Measurements from ENCODE around the gene CYB5R4. TPM values are rescaled to one million over a fixed set of nuclear protein-coding genes. Genes with fewer than 3 reads are reported as not detected.

CYB5R4 gene
- total and polyA plus RNA-seq, 12 donors: 1.2 to 20.0 (median 15.5) TPM

DNA sequence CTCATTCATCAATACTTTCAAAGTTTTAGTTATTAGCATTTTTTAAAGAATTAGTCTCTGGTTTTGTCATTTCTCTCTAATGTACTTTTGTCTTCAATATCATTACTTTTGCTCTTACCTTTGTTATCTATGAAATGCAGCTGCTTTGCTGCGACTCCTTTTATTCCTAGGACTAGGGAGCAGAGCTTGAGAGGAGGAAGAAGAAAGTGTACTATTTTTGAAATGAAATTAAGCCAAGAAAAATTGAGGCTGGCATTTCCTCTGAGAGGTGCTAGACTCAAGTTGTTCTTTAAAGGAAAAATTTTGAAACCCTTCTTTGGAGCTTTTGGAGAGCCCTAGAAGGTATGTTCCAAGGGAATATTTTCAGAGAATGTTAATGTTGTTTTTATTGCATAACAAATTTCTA lies 125.8 kb downstream of the CYB5R4 start:
- Histone ChIP-seq H3K27ac (no peak overlapping the region), H3K4me1 (no peaks in the 10 kb centered on the region), H3K4me3 (no peak overlapping the region), H3K9me3 (peaks cover 0 to 8% (median 0%) of the 10 kb centered on the region in 11 donors), H3K36me3 (peaks cover 0 to 6% (median 0%) of the 10 kb centered on the region in 9 donors), H3K27me3 (no peaks in the 10 kb centered on the region)
- 52 to 75% methylated on average over 1 of the region's 1 CpG for WGBS, 2 donors
- ATAC-seq: no peak
- intact Hi-C loops (cut with DNase I): no loop called here
- no peak for DNase-seq
- TF ChIP-seq, protein P1, sequence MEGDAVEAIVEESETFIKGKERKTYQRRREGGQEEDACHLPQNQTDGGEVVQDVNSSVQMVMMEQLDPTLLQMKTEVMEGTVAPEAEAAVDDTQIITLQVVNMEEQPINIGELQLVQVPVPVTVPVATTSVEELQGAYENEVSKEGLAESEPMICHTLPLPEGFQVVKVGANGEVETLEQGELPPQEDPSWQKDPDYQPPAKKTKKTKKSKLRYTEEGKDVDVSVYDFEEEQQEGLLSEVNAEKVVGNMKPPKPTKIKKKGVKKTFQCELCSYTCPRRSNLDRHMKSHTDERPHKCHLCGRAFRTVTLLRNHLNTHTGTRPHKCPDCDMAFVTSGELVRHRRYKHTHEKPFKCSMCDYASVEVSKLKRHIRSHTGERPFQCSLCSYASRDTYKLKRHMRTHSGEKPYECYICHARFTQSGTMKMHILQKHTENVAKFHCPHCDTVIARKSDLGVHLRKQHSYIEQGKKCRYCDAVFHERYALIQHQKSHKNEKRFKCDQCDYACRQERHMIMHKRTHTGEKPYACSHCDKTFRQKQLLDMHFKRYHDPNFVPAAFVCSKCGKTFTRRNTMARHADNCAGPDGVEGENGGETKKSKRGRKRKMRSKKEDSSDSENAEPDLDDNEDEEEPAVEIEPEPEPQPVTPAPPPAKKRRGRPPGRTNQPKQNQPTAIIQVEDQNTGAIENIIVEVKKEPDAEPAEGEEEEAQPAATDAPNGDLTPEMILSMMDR (IDR thresholded peaks at IDR 0.05): no peak

DNA sequence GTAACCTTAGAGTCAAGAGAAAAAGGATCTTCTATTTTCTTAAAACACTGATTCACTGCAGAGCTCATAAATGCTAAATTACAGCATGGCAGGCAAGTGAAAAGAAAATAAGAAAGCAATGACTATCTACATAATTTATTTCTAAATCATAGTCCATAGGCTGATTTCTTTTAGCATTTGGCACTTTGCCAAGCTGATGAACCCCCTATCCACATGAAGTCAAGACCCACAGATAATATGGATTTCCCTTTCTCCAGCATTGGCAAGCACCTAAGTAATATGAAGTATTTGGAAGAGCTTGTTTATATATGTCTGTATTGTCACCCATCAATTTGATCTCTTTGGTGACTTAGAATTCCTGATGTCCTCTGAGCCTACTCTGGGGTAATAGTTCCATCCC lies 126.2 kb downstream of the CYB5R4 start:
- peaks cover 0 to 4% (median 0%) of the 10 kb centered on the region in 11 donors for H3K9me3 ChIP-seq
- no peaks in the 10 kb centered on the region for H3K27me3 ChIP-seq
- intact Hi-C loops (cut with DNase I): no loop called here
- H3K27ac ChIP-seq: no peak overlapping the region
- DNase-seq (no peak), ATAC-seq (no peak)
- TF ChIP-seq, protein P1 (IDR thresholded peaks at IDR 0.05): no peak
- peaks cover 0 to 6% (median 0%) of the 10 kb centered on the region in 9 donors for H3K36me3 ChIP-seq
- no peaks in the 10 kb centered on the region for H3K4me1 ChIP-seq
- H3K4me3 ChIP-seq: no peak overlapping the region

DNA sequence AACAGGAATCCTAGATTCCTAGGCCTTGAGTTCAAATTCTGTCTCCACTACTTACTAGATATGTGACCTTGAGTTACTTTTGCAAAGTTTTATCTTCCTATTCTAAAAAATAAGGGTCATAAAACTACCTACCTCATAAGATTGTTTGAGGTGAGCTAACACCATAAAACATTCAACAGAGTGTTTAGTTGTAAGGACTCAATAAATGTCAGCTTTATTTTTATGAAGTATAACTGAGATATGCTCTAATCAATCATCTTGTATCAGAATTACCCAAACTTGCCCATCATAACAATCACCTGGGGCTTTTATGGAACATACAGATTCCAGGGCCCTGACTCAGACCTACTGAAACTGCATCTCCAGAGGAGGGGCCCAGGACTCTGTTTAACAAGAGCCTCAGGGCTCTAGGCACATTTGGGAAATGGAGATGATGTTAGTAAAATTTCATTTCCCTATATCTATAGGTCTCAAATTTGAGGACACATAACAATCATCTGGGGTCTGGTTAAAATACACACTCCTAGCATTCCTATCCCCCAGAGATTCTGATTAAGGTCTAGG lies 138.6 kb downstream of the CYB5R4 start:
- no peak for DNase-seq
- ATAC-seq: no peak
- no peak overlapping the region for H3K4me3 ChIP-seq
- no peak overlapping the region for H3K27ac ChIP-seq
- H3K27me3 ChIP-seq: peaks cover 0 to 5% (median 0%) of the 10 kb centered on the region in 7 donors
- intact Hi-C loops (cut with DNase I): no loop called here
- no peaks in the 10 kb centered on the region for H3K9me3 ChIP-seq
- H3K4me1 ChIP-seq: no peaks in the 10 kb centered on the region
- TF ChIP-seq, protein P1 (IDR thresholded peaks at IDR 0.05): no peak
- no peaks in the 10 kb centered on the region for H3K36me3 ChIP-seq

DNA sequence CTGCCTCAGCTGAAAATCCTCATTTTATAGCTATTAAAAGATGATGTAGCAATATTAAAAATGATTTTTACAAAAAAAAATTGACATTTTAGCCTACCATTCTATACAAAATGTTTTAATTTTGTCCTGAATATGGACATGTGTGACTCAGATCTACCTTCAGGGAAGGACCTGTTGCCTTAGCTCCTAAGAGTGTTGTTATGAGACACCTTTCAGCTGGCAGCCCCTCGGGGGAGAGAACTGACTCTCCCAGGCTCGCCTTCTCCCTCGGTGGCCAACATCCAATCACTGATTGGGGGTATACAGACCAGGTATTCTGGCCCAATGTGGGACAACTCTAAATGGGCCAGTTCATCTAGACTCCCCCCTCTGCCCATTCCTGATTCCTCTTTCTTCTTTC lies 141.6 kb downstream of the CYB5R4 start:
- intact Hi-C loops (cut with DNase I): no loop called here
- Histone ChIP-seq H3K27ac (no peak overlapping the region), H3K36me3 (no peaks in the 10 kb centered on the region), H3K4me3 (no peak overlapping the region), H3K9me3 (no peaks in the 10 kb centered on the region), H3K4me1 (no peaks in the 10 kb centered on the region), H3K27me3 (peaks cover 0 to 10% (median 0%) of the 10 kb centered on the region in 7 donors)
- DNase-seq (no peak), ATAC-seq (no peak)
- WGBS, 2 donors: 77 to 82% methylated on average over 3 of the region's 3 CpGs
- TF ChIP-seq, protein P1 (IDR thresholded peaks at IDR 0.05): no peak

All from heart right ventricle (tissue), 16 donors.